Measurements from ENCODE around the gene USP9X.

GRCh38 chrX:41245641-41246040 lies 160.4 kb downstream of the USP9X start:
- no peak for TF ChIP-seq SP2 (IDR thresholded peaks at IDR 0.05; ENCODE audit: low read length)
- TF ChIP-seq YY1 (IDR thresholded peaks at IDR 0.05; ENCODE audit: low read depth, low read length): no peak
- TF ChIP-seq CTCF (IDR thresholded peaks at IDR 0.05; ENCODE audit: control extremely low read depth in 1 of 3, insufficient read depth in 1 of 3, low read depth in 1 of 3, low read length in 3 of 3): no peak
- TF ChIP-seq SIRT6 (IDR thresholded peaks at IDR 0.05; ENCODE audit: low read length): no peak
- no peak for TF ChIP-seq CEBPB (IDR thresholded peaks at IDR 0.05; ENCODE audit: low read depth, low read length)
- no peak for TF ChIP-seq POLR2AphosphoS5 (IDR thresholded peaks at IDR 0.05; ENCODE audit: low read depth, low read length)
- no peak for TF ChIP-seq TBP (IDR thresholded peaks at IDR 0.05; ENCODE audit: low read depth, low read length)
- no peak for TF ChIP-seq POLR2A (IDR thresholded peaks at IDR 0.05; ENCODE audit: control extremely low read depth in 1 of 2, low read depth in 2 of 2, low read length in 2 of 2)
- TF ChIP-seq SP1 (IDR thresholded peaks at IDR 0.05; ENCODE audit: low read depth, low read length): no peak
- TF ChIP-seq E2F6 (IDR thresholded peaks at IDR 0.05): no peak
- TF ChIP-seq GTF2F1 (IDR thresholded peaks at IDR 0.05; ENCODE audit: borderline replicate concordance, low read depth, low read length): no peak

Measured in H1 (cell line).